DMS153 (cell line): ENCODE measurements around the gene ZNF124.

Experiments used
- DNase-seq: peaks from one replicate; lab custom pipeline; 2025; lab: John Stamatoyannopoulos, UW

ZNF124 gene

DNA sequence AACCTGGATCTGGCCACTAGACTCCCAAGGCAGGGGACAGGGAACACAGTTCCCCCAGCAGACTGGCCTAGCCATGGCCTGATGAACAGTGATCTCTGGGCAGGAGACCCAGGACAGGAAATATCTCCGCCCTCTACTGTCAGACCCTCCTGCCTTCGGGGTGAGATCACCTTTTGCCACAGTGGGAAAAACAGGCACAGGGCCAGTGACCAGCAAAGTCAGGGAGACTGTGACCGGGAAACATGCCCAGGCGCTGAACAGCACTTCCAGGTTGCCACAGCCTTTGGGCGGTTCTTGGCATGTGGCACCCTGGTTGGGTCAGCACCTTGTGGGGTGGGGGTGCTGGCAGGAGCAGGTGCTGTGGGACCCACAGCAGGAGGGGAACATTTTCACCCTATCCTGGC is 58.7 kb downstream of the ZNF124 start:
- no peak for DNase-seq

DNA sequence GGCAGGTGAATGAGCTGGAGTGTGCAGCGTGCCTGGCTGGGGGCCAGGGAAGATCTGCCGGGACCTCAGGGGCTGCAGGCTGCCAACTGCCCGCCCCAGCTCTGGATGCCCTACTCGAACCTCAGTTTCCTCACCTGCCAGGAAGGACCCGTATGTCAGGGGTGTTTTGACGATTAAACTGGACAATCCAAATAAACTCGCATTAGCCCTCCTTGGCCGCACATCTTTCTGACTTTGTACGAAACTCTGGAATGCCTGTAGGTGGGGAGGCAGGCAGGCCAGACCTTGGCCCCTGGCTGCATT is 59.4 kb downstream of the ZNF124 start:
- no peak for DNase-seq

DNA sequence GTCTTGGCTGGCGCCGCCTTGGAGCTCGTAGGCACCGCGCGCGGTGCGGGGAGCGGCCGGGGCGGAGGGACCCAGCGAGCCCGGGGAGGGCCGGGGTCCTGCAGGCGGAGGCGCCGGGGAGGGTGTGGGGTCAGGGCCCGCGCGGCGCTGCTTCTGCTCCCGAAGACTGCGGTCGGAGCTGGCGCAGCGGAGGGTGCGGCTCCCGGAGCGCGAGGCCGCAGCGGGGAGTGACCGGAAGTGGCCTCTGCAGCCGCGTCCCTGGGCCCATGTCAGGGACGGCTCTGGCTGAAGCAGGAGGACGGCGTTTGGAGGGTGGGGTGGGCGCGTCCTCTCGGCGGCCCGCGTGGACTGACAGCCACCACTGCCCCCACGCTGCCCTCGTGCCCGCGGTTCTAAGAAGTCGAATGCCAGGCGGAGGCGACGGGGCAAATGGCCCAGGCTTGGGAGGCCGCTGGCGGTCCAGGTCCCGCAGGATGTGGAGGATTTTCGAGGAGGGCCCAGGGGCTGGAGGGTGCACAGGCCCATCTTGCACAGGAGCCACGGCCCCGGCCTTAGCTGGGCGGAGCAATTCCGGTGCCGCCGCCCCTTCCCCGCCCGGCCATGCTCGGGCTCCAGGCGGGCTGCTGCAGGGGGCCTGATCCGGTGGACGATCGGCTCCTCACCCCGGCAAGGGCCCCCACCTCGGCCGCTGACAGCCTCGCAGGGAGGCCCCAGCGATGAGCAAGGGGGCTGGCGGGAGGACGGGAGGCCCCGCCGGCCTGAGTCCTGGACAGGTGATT is 59.9 kb downstream of the ZNF124 start:
- no peak for DNase-seq

GRCh38 chr1:247111259-247111699 is 60.5 kb downstream of the ZNF124 start:
- no peak for DNase-seq

DNA sequence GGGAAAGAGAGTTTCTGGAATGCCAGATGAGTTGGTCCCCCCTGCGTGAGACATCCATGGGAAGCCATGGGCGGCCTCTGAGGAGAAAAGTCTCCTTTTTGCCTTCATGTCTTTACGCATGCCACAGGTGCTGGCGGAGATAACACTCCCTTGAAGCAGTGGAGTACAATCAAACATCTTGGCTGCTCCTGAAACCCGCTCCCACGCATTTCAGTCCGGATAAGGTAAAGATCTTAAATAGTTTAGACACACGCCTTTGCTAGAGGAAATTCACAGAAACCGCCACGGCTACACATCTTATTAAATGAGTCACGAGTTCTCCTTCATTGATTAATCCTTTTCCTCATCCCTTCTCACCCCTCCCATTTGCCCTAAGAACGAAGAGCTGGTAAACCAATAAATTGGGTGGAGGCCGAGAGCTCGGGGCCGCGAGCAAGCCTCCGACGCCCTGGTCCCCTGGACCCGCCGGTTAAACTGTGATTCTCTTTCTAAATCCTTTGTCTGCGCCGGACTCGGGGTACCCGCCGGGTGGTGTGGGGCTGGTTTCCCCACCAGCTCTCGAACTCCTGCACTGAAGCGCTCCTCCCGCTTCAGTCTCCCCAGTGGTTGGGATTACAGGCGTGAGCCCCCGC is 61.1 kb downstream of the ZNF124 start:
- no peak for DNase-seq

DNA sequence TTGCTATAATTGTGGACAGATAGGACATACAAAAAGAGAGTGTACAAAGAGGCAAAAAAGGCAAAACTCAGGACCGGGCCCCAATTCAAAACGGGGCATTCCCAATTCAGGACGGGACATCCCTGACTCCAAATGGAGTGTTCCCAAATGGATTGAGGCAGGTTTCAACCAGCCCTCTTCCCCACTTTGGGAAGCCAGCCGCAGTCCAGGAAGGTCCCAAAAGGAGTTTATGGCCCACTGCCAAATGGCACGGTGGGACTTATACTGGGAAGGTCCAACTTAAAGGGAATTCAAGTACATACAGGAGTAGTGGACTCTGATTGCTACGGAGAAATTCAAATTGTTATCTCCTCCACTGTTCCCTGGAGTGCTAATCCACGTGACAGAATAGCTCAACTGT is 64.1 kb downstream of the ZNF124 start:
- no peak for DNase-seq

DNA sequence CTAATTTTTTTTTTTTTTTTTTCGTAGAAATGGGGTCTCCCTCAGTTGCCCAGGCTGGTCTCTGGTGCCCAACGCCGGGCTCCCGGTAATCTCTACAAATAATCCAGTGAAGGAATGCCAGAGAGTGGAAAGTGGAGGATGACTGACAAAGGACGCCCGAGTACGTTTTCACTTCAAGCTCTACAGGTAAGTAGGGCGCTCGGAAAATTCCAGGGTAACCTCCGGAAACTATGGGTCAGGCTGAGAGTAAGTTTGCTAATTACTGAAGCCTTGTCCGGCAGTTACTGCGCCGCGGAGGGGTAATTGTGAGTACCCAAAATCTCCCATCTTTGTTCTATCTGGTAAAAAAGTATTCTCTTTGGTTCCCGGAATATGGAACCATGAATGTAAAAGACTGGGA is 65.9 kb downstream of the ZNF124 start:
- DNase-seq: no peak
